CD4-positive, CD25-positive, alpha-beta regulatory T cell (primary cell): ENCODE results near the gene DLG2. TPM values are rescaled to one million over a fixed set of nuclear protein-coding genes. Genes with fewer than 3 reads are reported as not detected.

Experiments
- ATAC-seq, 2 donors: fragments of 150-1000 bp; cut with Tn5 transposase; one replicate each; pipeline ENCODE4 v1.10.0; 2021; ENCODE audit warnings: low read depth in 2 of 2, moderate number of reproducible peaks in 2 of 2, moderate library complexity in 1 of 2
- DNase-seq, 3 donors: peaks; one replicate each; pipeline versions ENCODE4 v3.0.0 to v3.0.0-alpha.2; 2012 to 2022; ENCODE audit warnings: mixed read lengths in 1 of 3
- H3K27ac ChIP-seq: one replicate; pipeline ENCODE4 v1.7.0; 2013; ENCODE audit warnings: mild to moderate bottlenecking, low read length; ENCODE audit not compliant: insufficient read depth, poor library complexity, severe bottlenecking
- H3K27me3 ChIP-seq: one replicate; pipeline ENCODE4 v1.7.0; 2013; ENCODE audit warnings: low read length; ENCODE audit not compliant: control insufficient read depth, insufficient read depth
- H3K36me3 ChIP-seq: one replicate; pipeline ENCODE4 v1.7.0; 2013; ENCODE audit warnings: mild to moderate bottlenecking, low read length, moderate library complexity; ENCODE audit not compliant: control insufficient read depth, insufficient read depth
- H3K4me1 ChIP-seq: 2 replicates; pipeline ENCODE4 v1.7.0; 2013; ENCODE audit warnings: mild to moderate bottlenecking, low read length; ENCODE audit not compliant: insufficient read depth, control insufficient read depth, poor library complexity, severe bottlenecking
- H3K4me3 ChIP-seq: one replicate; pipeline ENCODE4 v1.7.0; 2013; ENCODE audit warnings: low read depth, mild to moderate bottlenecking, low read length, moderate library complexity
- H3K9me3 ChIP-seq, 2 experiments: 1 replicate in 1 of 2; 2 replicates in 1 of 2; pipeline ENCODE4 v1.7.0; 2013; ENCODE audit warnings: low read length in 2 of 2, mild to moderate bottlenecking in 1 of 2, moderate library complexity in 1 of 2; ENCODE audit not compliant: control insufficient read depth in 2 of 2
- H3K27ac Mint-ChIP-seq, 3 donors: one replicate each; pipeline ENCODE4 v1.8.0; 2020 to 2022; ENCODE audit warnings: mild to moderate bottlenecking in 3 of 3, mixed read lengths in 3 of 3, moderate library complexity in 2 of 3
- H3K27me3 Mint-ChIP-seq: one replicate; pipeline ENCODE4 v1.8.0; 2022; ENCODE audit warnings: mild to moderate bottlenecking, mixed read lengths
- H3K36me3 Mint-ChIP-seq: one replicate; pipeline ENCODE4 v1.8.0; 2020; ENCODE audit warnings: mixed read lengths
- H3K4me1 Mint-ChIP-seq, 4 donors: one replicate each; pipeline ENCODE4 v1.8.0; 2020 to 2022; ENCODE audit warnings: mixed read lengths in 4 of 4, mild to moderate bottlenecking in 1 of 4
- H3K4me3 Mint-ChIP-seq, 4 donors: one replicate each; pipeline ENCODE4 v1.8.0; 2020 to 2022; ENCODE audit warnings: mild to moderate bottlenecking in 4 of 4, mixed read lengths in 4 of 4, moderate library complexity in 3 of 4
- H3K9me3 Mint-ChIP-seq, 7 donors: one replicate each; pipeline ENCODE4 v1.8.0; 2020 to 2022; ENCODE audit warnings: mixed read lengths in 7 of 7, mild to moderate bottlenecking in 3 of 7, moderate library complexity in 2 of 7
- polyA plus RNA-seq, 4 donors: library from polyadenylated mRNA; unstranded; fragments of 300-500 nt; fragmentation: Illumina TruSeq; gene quantifications; one replicate each; pipeline ENCODE4 v1.2.3, GENCODE V29; 2021
- total RNA-seq: library from RNA; stranded (reverse); gene quantifications from one replicate; pipeline ENCODE4 v1.2.3, GENCODE V29; 2022

The DLG2 gene
- total and polyA plus RNA-seq, 5 donors from 2014 or later: 0.26 to 2.0 (median 0.94) TPM

GRCh38 chr11:84408946-84409411 lies 1218.2 kb downstream of the DLG2 start:
- DNase-seq (no peak), ATAC-seq (no peak)
- no peaks in the 10 kb centered on the region for H3K36me3 ChIP-seq
- Mint-ChIP-seq H3K36me3 (no peaks in the 10 kb centered on the region), H3K4me3 (no peak overlapping the region), H3K4me1 (no peaks in the 10 kb centered on the region), H3K27me3 (peaks cover 5% of the 10 kb centered on the region), H3K9me3 (peaks cover 2 to 14% (median 5%) of the 10 kb centered on the region in 7 donors), H3K27ac (no peak overlapping the region)
- H3K27me3 ChIP-seq: no peaks in the 10 kb centered on the region
- peaks cover 2 to 12% of the 10 kb centered on the region in 2 experiments for H3K9me3 ChIP-seq
- no peak overlapping the region for H3K27ac ChIP-seq
- no peaks in the 10 kb centered on the region for H3K4me1 ChIP-seq
- H3K4me3 ChIP-seq: no peak overlapping the region

- Histone ChIP-seq H3K27ac (no peak overlapping the region), H3K4me3 (no peak overlapping the region), H3K36me3 (no peaks in the 10 kb centered on the region), H3K27me3 (no peaks in the 10 kb centered on the region), H3K9me3 (peaks cover 2 to 12% of the 10 kb centered on the region in 2 experiments), H3K4me1 (no peaks in the 10 kb centered on the region)
- Mint-ChIP-seq H3K27me3 (peaks cover 5% of the 10 kb centered on the region), H3K9me3 (peaks cover 5 to 20% (median 10%) of the 10 kb centered on the region in 7 donors), H3K36me3 (no peaks in the 10 kb centered on the region), H3K4me3 (no peak overlapping the region), H3K27ac (no peak overlapping the region), H3K4me1 (no peaks in the 10 kb centered on the region)
- DNase-seq: no peak
- no peak for ATAC-seq
Observed at GRCh38 chr11:84407091-84407490, 1220.1 kb downstream of the DLG2 start.

GRCh38 chr11:84398017-84398626 lies 1229.0 kb downstream of the DLG2 start:
- no peak overlapping the region for H3K4me3 ChIP-seq
- ATAC-seq (no peak), DNase-seq (no peak)
- no peaks in the 10 kb centered on the region for H3K4me1 ChIP-seq
- no peaks in the 10 kb centered on the region for H3K27me3 ChIP-seq
- Mint-ChIP-seq H3K9me3 (peaks cover 0 to 8% (median 1%) of the 10 kb centered on the region in 7 donors), H3K36me3 (no peaks in the 10 kb centered on the region), H3K4me3 (no peak overlapping the region), H3K27ac (no peak overlapping the region), H3K4me1 (no peaks in the 10 kb centered on the region), H3K27me3 (no peaks in the 10 kb centered on the region)
- no peaks in the 10 kb centered on the region for H3K9me3 ChIP-seq
- no peaks in the 10 kb centered on the region for H3K36me3 ChIP-seq
- H3K27ac ChIP-seq: no peak overlapping the region

GRCh38 chr11:84396521-84396920 lies 1230.6 kb downstream of the DLG2 start:
- H3K4me3 ChIP-seq: no peak overlapping the region
- Mint-ChIP-seq H3K4me1 (no peaks in the 10 kb centered on the region), H3K4me3 (no peak overlapping the region), H3K9me3 (peaks cover 0 to 10% (median 0%) of the 10 kb centered on the region in 7 donors), H3K27ac (no peak overlapping the region), H3K36me3 (no peaks in the 10 kb centered on the region), H3K27me3 (no peaks in the 10 kb centered on the region)
- no peaks in the 10 kb centered on the region for H3K9me3 ChIP-seq
- ATAC-seq (no peak), DNase-seq (no peak)
- H3K4me1 ChIP-seq: no peaks in the 10 kb centered on the region
- no peaks in the 10 kb centered on the region for H3K27me3 ChIP-seq
- H3K27ac ChIP-seq: no peak overlapping the region
- H3K36me3 ChIP-seq: no peaks in the 10 kb centered on the region

GRCh38 chr11:84390441-84391078 lies 1236.6 kb downstream of the DLG2 start:
- H3K36me3 Mint-ChIP-seq: no peaks in the 10 kb centered on the region
- no peak overlapping the region for H3K4me3 ChIP-seq

GRCh38 chr11:84389696-84390095 lies 1237.4 kb downstream of the DLG2 start:
- Histone ChIP-seq H3K4me1 (no peaks in the 10 kb centered on the region), H3K9me3 (no peaks in the 10 kb centered on the region), H3K4me3 (no peak overlapping the region), H3K27me3 (no peaks in the 10 kb centered on the region), H3K36me3 (no peaks in the 10 kb centered on the region), H3K27ac (no peak overlapping the region)
- Mint-ChIP-seq H3K9me3 (peaks cover 0 to 2% (median 0%) of the 10 kb centered on the region in 7 donors), H3K4me1 (no peaks in the 10 kb centered on the region), H3K27me3 (no peaks in the 10 kb centered on the region), H3K27ac (no peak overlapping the region), H3K36me3 (no peaks in the 10 kb centered on the region), H3K4me3 (no peak overlapping the region)
- DNase-seq: no peak
- no peak for ATAC-seq

More at GRCh38 chr11:84390441-84391078, 1236.6 kb downstream of the DLG2 start:
- ATAC-seq (no peak), DNase-seq (no peak)
- Mint-ChIP-seq H3K27ac (no peak overlapping the region), H3K9me3 (peaks cover 0 to 2% (median 0%) of the 10 kb centered on the region in 7 donors), H3K27me3 (no peaks in the 10 kb centered on the region), H3K4me1 (no peaks in the 10 kb centered on the region), H3K4me3 (no peak overlapping the region)
- Histone ChIP-seq H3K36me3 (no peaks in the 10 kb centered on the region), H3K27me3 (no peaks in the 10 kb centered on the region), H3K4me1 (no peaks in the 10 kb centered on the region), H3K27ac (no peak overlapping the region), H3K9me3 (no peaks in the 10 kb centered on the region)

- no peaks in the 10 kb centered on the region for H3K4me1 Mint-ChIP-seq
- H3K36me3 ChIP-seq: no peaks in the 10 kb centered on the region
- peaks cover 0 to 4% (median 0%) of the 10 kb centered on the region in 7 donors for H3K9me3 Mint-ChIP-seq
- H3K4me3 ChIP-seq: no peak overlapping the region
- DNase-seq (peak in 2 of 3 donors; percentile 6 to 24), ATAC-seq (peak in 1 of 2 donors; percentile 48)
- no peaks in the 10 kb centered on the region for H3K9me3 ChIP-seq
- no peaks in the 10 kb centered on the region for H3K27me3 ChIP-seq
- H3K27ac Mint-ChIP-seq: no peak overlapping the region
- H3K4me1 ChIP-seq: no peaks in the 10 kb centered on the region
- no peak overlapping the region for H3K4me3 Mint-ChIP-seq
- H3K36me3 Mint-ChIP-seq: no peaks in the 10 kb centered on the region
- no peak overlapping the region for H3K27ac ChIP-seq
- no peaks in the 10 kb centered on the region for H3K27me3 Mint-ChIP-seq
Observed at GRCh38 chr11:84384731-84385130, 1242.4 kb downstream of the DLG2 start.

- ATAC-seq (no peak), DNase-seq (no peak)
- no peak overlapping the region for H3K4me3 ChIP-seq
- no peak overlapping the region for H3K27ac ChIP-seq
- Mint-ChIP-seq H3K27ac (no peak overlapping the region), H3K4me3 (no peak overlapping the region), H3K9me3 (peaks cover 0 to 4% (median 0%) of the 10 kb centered on the region in 7 donors), H3K4me1 (no peaks in the 10 kb centered on the region), H3K36me3 (no peaks in the 10 kb centered on the region), H3K27me3 (no peaks in the 10 kb centered on the region)
- no peaks in the 10 kb centered on the region for H3K36me3 ChIP-seq
- H3K4me1 ChIP-seq: no peaks in the 10 kb centered on the region
- no peaks in the 10 kb centered on the region for H3K27me3 ChIP-seq
- no peaks in the 10 kb centered on the region for H3K9me3 ChIP-seq
Observed at GRCh38 chr11:84383576-84383975, 1243.6 kb downstream of the DLG2 start.
